NCI-H526 treated with DMSO at 0.1 percent for 48 hours (cell line): ENCODE measurements around the gene PCDH12.
"Not testable (repeated sequence)": the region's sequence is repeated elsewhere in the genome, so short reads cannot be mapped to it uniquely, and the experiment has no call there.

Experiments used
- DNase-seq: peaks from one replicate; lab custom pipeline; 2025; lab: John Stamatoyannopoulos, UW

PCDH12 gene

GRCh38 chr5:141940695-141941271, 17.2 kb downstream of the PCDH12 start:
- DNase-seq: no peak

GRCh38 chr5:141935538-141935937, 22.5 kb downstream of the PCDH12 start:
- no peak for DNase-seq

GRCh38 chr5:141934099-141934844, 23.7 kb downstream of the PCDH12 start:
- peak; percentile 6 for DNase-seq

DNA sequence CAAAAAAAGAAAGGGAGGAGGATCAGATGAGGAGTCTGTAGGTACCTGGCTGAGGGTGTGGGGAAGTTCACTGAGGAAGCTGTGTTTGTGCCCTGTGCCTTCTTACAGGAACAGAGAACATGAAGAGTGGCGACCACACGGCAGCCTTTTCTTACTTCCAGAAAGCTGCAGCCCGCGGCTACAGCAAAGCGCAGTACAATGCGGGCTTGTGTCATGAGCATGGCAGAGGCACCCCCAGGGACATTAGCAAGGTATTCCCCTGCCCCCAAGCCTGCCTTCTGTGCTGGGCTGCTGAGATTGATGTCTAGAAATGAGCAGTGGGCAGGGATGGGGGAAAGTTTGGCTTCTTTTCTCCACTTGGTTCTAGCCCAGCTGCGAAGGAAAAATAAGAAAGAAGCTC, 24.9 kb downstream of the PCDH12 start:
- DNase-seq: no peak

GRCh38 chr5:141931694-141932093, 26.3 kb downstream of the PCDH12 start:
- DNase-seq: no peak

- no peak for DNase-seq
Observed at GRCh38 chr5:141929398-141930058, 28.5 kb downstream of the PCDH12 start.

DNA sequence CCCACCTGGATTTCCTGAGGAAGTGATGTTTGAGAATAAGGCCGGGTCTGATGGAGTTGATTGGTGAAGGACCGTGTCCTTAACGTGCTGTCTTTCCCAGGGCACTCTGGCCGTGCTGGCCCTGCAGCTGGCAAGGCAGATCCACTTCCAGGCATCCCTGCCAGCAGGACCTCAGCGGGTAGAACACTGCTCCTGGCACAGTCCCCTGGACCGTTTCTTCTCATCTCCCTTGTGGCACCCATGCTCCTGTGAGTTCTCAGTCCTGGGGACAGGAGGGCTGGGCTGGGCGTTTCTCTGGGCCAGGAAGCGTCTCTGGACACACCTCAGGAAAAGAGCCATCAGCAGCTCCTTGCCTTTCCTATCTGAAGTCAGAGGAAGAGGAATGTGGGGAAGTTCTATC, 30.0 kb downstream of the PCDH12 start:
- DNase-seq: no peak

GRCh38 chr5:141926434-141926833, 31.6 kb downstream of the PCDH12 start:
- no peak for DNase-seq

DNA sequence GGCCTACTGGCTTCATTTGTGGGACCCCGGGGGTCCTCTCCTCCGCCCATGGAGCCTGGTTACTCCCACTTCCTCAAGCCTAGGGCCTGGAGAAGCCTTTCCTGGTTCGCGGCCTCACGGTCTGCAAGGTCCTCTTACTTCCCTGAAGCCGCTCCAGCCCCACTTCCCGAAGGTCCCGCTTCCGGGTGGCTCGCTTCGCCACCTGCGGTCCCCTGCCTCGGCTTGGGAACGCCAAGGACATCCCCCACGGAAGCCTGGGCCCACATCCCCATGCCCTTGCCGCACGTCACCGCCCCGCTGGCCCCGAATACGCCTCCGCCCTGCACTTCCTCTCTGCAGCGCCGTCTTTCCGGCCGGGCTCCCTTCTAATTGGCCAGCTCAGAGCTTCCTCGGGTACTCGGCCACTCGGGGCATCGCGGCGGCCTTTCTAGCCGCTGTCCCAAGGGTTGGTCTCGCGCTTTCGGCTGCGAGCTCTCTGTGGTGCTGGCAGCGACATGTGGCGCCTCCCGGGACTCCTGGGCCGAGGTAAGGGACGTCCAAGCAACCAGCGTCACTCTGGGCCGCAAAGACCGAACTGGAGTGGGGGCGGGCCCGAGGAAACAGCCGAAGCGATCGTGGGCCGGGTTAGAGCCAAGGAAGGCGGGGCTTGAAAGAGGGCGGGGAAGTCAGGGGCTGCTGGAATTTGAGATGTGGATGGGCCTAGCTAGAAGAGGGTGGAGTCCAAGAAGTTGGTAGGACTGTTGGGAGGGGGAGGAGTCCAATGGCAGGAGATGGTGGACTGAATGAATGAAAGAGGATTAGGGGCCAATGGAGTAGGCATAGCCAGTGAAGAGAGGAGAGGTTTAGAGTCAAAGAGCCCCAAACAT, 34.3 kb downstream of the PCDH12 start, which contains the start of gene DELE1:
TSS of gene DELE1 (plus strand) at position 424 of the 866 bp plus-strand sequence. CDS start at position 495, 71 bp downstream.
- peak; percentile 94 for DNase-seq

GRCh38 chr5:141922827-141923447, 35.1 kb downstream of the PCDH12 start:
- DNase-seq: not testable (repeated sequence)

DNA sequence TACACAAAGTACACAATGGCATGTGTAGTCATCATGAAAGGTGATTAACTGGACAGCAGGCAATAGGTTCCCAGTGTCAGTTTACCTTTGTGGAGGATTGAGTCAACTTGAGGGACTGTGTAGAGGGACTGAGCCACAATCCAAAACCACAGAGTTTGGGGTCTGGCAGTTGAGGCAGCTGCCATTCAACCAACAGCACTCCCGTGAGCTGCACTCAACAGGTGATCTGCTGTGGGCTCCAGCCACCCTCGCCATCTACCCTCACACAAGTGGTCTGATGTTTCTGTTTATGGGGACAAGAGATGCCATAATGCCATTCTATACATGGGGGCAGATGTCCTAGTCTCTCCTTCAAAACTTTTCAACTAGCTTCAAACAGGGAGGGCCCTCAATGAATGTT, 37.2 kb downstream of the PCDH12 start:
- DNase-seq: no peak

DNA sequence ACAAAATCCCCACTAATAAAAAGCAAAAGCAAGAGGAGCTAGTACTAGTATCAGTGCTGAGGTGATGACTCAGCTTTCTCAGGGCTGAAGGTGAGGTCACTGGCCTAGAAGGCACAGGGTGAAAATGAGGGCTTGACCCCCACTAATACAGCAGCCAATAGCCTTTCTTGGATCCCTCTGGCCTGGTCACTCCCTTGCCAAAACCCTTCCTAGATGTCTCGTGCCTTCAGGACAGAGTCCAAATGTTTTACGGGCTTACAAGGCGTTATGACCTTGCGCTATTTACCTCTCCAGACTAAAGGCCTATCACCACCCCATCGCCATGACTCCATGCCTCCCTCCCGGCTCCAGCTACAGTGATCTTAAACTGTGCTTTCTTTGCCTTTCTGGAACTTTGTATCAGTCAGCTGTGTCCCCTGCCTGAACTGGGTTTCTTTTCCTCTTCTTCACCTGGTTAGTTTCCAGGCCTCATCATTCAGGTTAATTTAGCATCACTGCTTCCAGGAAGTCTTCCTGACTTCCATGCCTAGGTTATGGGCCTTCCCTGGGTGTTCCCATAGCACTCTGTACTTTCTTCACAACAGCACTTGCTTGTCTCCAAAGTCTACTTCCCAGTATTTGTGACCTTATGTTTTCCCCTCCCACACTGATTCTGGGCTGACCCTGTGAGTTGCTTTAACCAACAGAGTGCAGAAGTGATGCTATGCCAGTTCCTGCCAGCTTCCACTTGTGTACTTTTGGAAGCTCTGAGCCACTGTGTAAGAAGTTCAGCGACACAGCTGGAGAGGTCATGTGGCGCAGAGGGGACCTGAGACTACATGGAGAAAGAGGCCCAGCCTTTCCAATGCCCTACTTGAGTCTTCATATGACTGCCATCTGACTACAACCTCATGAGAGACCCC, 38.5 kb downstream of the PCDH12 start:
- no peak for DNase-seq

- no peak for DNase-seq
Observed at GRCh38 chr5:141917760-141918159, 40.2 kb downstream of the PCDH12 start.

- no peak for DNase-seq
Observed at GRCh38 chr5:141916522-141916921, 41.5 kb downstream of the PCDH12 start.

DNA sequence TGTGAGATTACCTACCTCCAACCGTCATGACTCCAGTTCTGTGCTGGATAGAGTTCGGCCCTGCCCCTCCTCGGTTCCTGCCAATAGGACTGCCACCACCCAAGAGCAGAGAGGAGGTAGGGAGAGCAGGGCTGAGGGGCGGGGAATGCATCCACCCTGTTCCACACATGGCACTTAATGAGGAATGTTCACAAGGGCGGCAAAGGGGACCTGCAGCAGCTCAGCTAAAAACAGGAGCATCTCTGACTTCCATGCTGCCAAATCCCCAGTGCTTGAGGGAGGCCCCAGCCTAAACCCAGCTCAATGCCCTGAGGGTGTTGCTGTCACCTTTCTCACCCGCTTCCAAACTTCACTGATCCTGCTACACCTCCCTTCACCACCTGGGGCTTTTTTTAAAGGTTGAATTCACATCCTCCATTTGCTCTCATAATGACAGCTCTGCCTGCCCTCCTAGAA, 42.1 kb downstream of the PCDH12 start:
- DNase-seq: no peak

DNA sequence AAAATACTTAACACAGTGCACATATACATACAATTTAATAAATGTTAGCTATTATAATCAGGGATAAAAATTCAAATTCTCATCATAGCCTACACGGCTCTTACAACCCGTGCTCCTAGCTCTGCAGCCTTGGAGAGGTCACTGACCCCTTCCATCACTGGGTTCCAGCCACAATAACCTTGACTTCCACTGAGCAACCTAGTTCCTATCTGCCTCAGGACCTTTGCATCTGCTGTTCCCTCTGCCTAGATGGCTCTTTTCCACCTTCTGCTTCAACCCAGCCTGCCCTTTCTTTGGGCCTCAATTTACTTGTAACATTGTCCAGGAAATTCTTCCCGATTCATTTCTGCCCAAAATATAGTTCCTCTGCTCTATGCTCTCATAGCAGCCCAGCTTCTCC, 43.2 kb downstream of the PCDH12 start:
- DNase-seq: no peak

DNA sequence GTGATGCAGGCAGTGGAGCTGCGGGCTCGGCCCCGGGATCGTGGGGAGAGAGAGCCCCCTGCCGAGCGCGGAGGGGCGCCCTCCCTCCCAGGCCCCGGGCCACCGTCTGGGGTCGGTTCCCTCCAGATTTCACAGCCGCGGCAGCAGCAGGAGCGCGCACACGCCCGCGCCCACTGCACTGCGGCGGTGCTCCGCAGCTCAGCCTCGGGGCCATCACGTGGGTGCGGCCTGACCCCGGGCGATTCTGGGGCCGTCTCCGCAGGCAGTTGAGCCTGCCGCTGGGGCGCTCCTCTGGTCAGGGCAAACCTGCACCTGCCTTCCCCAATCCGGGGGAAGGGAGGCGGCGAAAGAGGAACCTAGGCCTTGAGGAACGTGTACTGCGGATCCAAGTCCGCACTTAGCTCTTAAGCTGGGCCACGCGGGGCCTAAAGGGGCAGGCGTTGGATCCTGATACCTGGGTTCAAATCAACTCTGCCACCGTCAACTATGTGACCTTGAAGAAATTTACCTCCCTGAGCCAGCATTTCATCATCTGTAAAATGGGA, 43.7 kb downstream of the PCDH12 start:
- no peak for DNase-seq

DNA sequence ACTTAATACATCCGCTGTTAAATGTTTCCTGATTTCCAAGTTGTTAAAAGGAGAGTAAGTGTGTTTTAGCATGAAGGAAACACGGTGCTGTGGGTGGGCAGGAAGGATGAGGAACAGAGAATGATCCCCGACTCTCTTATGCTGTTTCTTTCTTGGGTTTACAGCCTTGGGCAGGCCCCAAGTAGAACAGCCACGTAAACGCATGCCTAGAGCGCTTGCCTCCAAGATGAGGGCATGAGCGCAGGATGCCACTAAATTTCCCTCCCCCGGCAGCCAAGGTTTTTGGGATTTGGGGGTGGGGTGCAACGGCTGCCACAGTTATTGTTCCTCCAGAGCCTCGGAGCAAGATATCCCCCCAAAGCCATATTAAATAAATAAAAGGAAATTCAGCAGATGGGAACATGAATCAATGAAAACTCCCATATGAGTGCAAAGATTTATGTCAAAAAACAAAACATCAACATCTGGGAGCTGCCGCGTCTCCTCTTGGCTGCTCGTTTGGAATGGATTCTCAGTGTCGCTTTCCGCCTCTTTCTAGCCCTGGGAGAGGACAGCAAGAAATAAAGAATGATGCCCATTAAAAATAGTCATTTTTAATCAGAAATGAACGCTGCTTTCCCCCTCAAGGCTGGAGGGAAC, 44.3 kb downstream of the PCDH12 start:
- no peak for DNase-seq

DNA sequence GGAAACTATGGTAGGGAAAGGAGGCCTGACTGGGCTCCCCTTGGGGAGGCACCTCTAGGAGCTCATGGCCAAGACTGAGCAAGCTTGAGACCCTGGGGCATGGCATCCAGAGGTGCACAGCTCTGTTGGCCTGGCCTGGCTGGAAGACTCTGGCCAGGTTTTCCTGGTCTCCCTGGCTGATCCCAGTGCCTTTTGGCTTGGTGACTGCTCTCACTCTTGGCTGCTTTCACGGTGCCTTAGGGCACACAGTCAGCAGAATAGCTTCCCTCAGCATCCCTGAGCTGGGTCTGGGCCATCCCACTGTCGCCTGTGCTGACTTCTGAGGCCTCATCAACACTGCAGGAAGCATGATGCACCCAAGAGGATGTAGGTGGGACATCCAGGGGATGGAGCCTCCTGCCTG, 47.7 kb downstream of the PCDH12 start:
- no peak for DNase-seq

GRCh38 chr5:141909212-141909611, 48.8 kb downstream of the PCDH12 start:
- DNase-seq: no peak
